Heart left ventricle (tissue), 16 donors: ENCODE measurements around the gene ZBTB46. TPM values are rescaled to one million over a fixed set of nuclear protein-coding genes. Genes with fewer than 3 reads are reported as not detected.

Source experiments
- ATAC-seq, 4 donors: fragments of 200-7000 bp; cut with Tn5 transposase; one replicate each; pipeline ENCODE4 v1.9.1; 2020 to 2022; ENCODE audit warnings: moderate library complexity in 4 of 4, mild to moderate bottlenecking in 3 of 4, moderate number of reproducible peaks in 1 of 4
- DNase-seq, 5 donors: peaks; one replicate each; pipeline ENCODE4 v3.0.0-alpha.2; 2020
- H3K27ac ChIP-seq, 12 donors: fragments of 200-600 bp; sonication (generic) in 4 of 12; one replicate each; pipeline versions ENCODE4 v1.5.0 to v1.8.0; 2016 to 2022; ENCODE audit warnings: mild to moderate bottlenecking in 2 of 12
- H3K27me3 ChIP-seq, 9 donors: fragments of 200-600 bp; sonication (generic) in 2 of 9; one replicate each; pipeline versions ENCODE4 v1.5.1 to v1.8.0; 2016 to 2022; ENCODE audit warnings: mild to moderate bottlenecking in 3 of 9
- H3K36me3 ChIP-seq, 9 donors: fragments of 200-600 bp; sonication (generic) in 2 of 9; one replicate each; pipeline versions ENCODE4 v1.5.0 to v1.8.0; 2018 to 2022; ENCODE audit warnings: mild to moderate bottlenecking in 2 of 9
- H3K4me1 ChIP-seq, 12 donors: fragments of 200-600 bp; sonication (generic) in 4 of 12; one replicate each; pipeline versions ENCODE4 v1.5.0 to v1.8.0; 2016 to 2022; ENCODE audit warnings: mild to moderate bottlenecking in 3 of 12
- H3K4me3 ChIP-seq, 12 donors: fragments of 200-600 bp; sonication (generic) in 4 of 12; one replicate each; pipeline versions ENCODE4 v1.5.0 to v1.8.0; 2017 to 2022; ENCODE audit warnings: mild to moderate bottlenecking in 9 of 12, moderate library complexity in 4 of 12
- H3K9me3 ChIP-seq, 12 donors: fragments of 200-600 bp; sonication (generic) in 4 of 12; one replicate each; pipeline versions ENCODE4 v1.5.0 to v1.8.0; 2016 to 2022; ENCODE audit warnings: mild to moderate bottlenecking in 1 of 12
- CTCF ChIP-seq, 12 donors: fragments of 200-600 bp; sonication (generic) in 4 of 12; IDR thresholded peaks; one replicate each; pipeline versions ENCODE4 v1.5.0 to v1.8.0; 2018 to 2022; ENCODE audit warnings: antibody characterized with exemption in 12 of 12, mild to moderate bottlenecking in 5 of 12
- POLR2A ChIP-seq, 2 donors: fragments of 450-650 bp; IDR thresholded peaks; one replicate each; pipeline ENCODE4 v1.6.1; 2017; ENCODE audit warnings: antibody characterized with exemption in 2 of 2, mild to moderate bottlenecking in 2 of 2, moderate library complexity in 2 of 2
- WGBS, 4 donors: extraction: QIAGEN DNeasy Blood & Tissue Kit in 2 of 4; methylation state at CpG; one replicate each; pipeline versions ENCODE4 v1.1.5 to v1.1.7; 2013 to 2018; 5-methylcytosine and 5-hydroxymethylcytosine counted together
- intact Hi-C, 10 donors: fragments of 100-400 bp; cut with DNase I; formaldehyde crosslinking; loops; one replicate each; pipeline versions ENCODE4 v1.11.1 to v1.14.2; 2022
- polyA plus RNA-seq, 2 donors: library from polyadenylated mRNA; stranded (reverse); fragments of 200-250 nt; gene quantifications; one replicate each; pipeline ENCODE4 v1.2.3, GENCODE V29; 2013
- total RNA-seq, 9 donors: library from RNA; depleted of rRNA in 2 of 9; stranded (reverse); fragments of >200 nt in 2 of 9; fragmentation: NEBNext Ultra II Directional in 3 of 9; extraction: Animal tissue kit (Norgen Biotek cat#: 25700) in 3 of 9; gene quantifications; one replicate each; pipeline versions ENCODE4 v1.1.0 to v1.2.4, GENCODE V29; 2016 to 2023
- donor health status: ischemic (EF 13 %, LVEDD 7.1; RV severe dilation, severe dysfunction).
- donor health status: healthy with polysubstance abuse.
- donor health status: DM: no; HTN: yes; CAD: no.
- donor health status: DM: no; HTN: no; CAD: no.
- donor health status: ischemic (EF 25% LVEDD 6.9; RV normal size, moderate dysfunction).
- donor health status: ischemic (EF 25% LVEDD 5.7; RV mildly dilated, moderate dysfunction).
- donor health status: healthy.
- donor health status: DM: yes; HTN: yes; CAD: no.
- donor health status: ischemic (EF 35%, LVEDD 5.7; RV mildly dilated, moderate dysfunction).
- donor health status: nonischemic (EF 11% LVEDD 7.7; RV severe dilation, severe dysfunction).
- donor health status: DM: yes; HTN: yes; CAD: no.
- donor health status: PGD.
- donor health status: ischemic (EF 29% LVEDD 5.4; RV normal size, mild dysfunction).
- donor health status: nonischemic (EF 23%, LVEDD 6.1; RV moderate dilation, normal function).

ZBTB46 gene
- total and polyA plus RNA-seq, 11 donors = 6.6 to 27.4 (median 14.3) TPM

GRCh38 chr20:63846128-63846771 lies 15.2 kb upstream of the ZBTB46 start:
- TF ChIP-seq POLR2A (IDR thresholded peaks at IDR 0.05) (no peak), CTCF (IDR thresholded peaks at IDR 0.05) (peak in 3 of 12 donors; percentile 7 to 37 (median 20))
- no peaks in the 10 kb centered on the region for H3K9me3 ChIP-seq
- peaks cover 0 to 53% (median 44%) of the 10 kb centered on the region in 12 donors for H3K4me1 ChIP-seq
- ATAC-seq (peak; percentile 79 to 87 (median 84)), DNase-seq (peak; percentile 85 to 91 (median 90))
- intact Hi-C loops = loop anchor here in 2 of 10 donors (1.0 to 2.0 kb wide), 2 partner anchors 12 to 13 kb away; no protein-coding TSS in a partner anchor
- peak overlapping the region in 11 of 12 donors; percentile 3 to 50 (median 43) for H3K4me3 ChIP-seq
- peak overlapping the region; percentile 71 to 96 (median 84) for H3K27ac ChIP-seq
- no peaks in the 10 kb centered on the region for H3K36me3 ChIP-seq
- WGBS, 4 donors = 0 to 1% (median 0%) methylated on average over 3 to 24 of the region's 24 CpGs
- H3K27me3 ChIP-seq = peaks cover 0 to 33% (median 0%) of the 10 kb centered on the region in 9 donors

- intact Hi-C loops = no loop called here
- ATAC-seq (no peak), DNase-seq (peak in 3 of 5 donors; percentile 15 to 63 (median 61))
- 48 to 69% (median 63%) methylated on average over 5 to 9 of the region's 9 CpGs for WGBS, 4 donors
- no peak overlapping the region for H3K4me3 ChIP-seq
- no peaks in the 10 kb centered on the region for H3K9me3 ChIP-seq
- no peaks in the 10 kb centered on the region for H3K36me3 ChIP-seq
- H3K4me1 ChIP-seq = peaks cover 0 to 53% (median 42%) of the 10 kb centered on the region in 12 donors
- peak in 1 of 12 donors; percentile 6 for TF ChIP-seq CTCF (IDR thresholded peaks at IDR 0.05)
- no peak for TF ChIP-seq POLR2A (IDR thresholded peaks at IDR 0.05)
- H3K27ac ChIP-seq = peak overlapping the region in 10 of 12 donors; percentile 17 to 96 (median 74)
- peaks cover 0 to 33% (median 0%) of the 10 kb centered on the region in 9 donors for H3K27me3 ChIP-seq
Measured at GRCh38 chr20:63844511-63844991, 13.5 kb upstream of the ZBTB46 start.

GRCh38 chr20:63843778-63844177 lies 12.7 kb upstream of the ZBTB46 start:
- intact Hi-C loops = no loop called here
- Histone ChIP-seq H3K36me3 (no peaks in the 10 kb centered on the region), H3K4me3 (no peak overlapping the region), H3K27ac (peak overlapping the region in 5 of 12 donors; percentile 71 to 92 (median 89)), H3K4me1 (peaks cover 0 to 53% (median 42%) of the 10 kb centered on the region in 12 donors), H3K9me3 (no peaks in the 10 kb centered on the region), H3K27me3 (peaks cover 0 to 33% (median 0%) of the 10 kb centered on the region in 9 donors)
- no peak for TF ChIP-seq CTCF (IDR thresholded peaks at IDR 0.05)
- no peak for TF ChIP-seq POLR2A (IDR thresholded peaks at IDR 0.05)
- WGBS, 4 donors = 60 to 78% (median 74%) methylated on average over 7 to 16 of the region's 16 CpGs
- DNase-seq = no peak
- ATAC-seq = no peak

GRCh38 chr20:63843222-63843621 lies 12.2 kb upstream of the ZBTB46 start:
- intact Hi-C loops = no loop called here
- no peak for ATAC-seq
- H3K4me1 ChIP-seq = peaks cover 0 to 48% (median 38%) of the 10 kb centered on the region in 12 donors
- H3K4me3 ChIP-seq = no peak overlapping the region
- TF ChIP-seq POLR2A (IDR thresholded peaks at IDR 0.05) (no peak), CTCF (IDR thresholded peaks at IDR 0.05) (no peak)
- H3K27ac ChIP-seq = no peak overlapping the region
- no peak for DNase-seq
- 93 to 95% (median 94%) methylated on average over 12 of the region's 12 CpGs for WGBS, 4 donors
- H3K9me3 ChIP-seq = no peaks in the 10 kb centered on the region
- H3K27me3 ChIP-seq = peaks cover 0 to 33% (median 0%) of the 10 kb centered on the region in 9 donors
- H3K36me3 ChIP-seq = no peaks in the 10 kb centered on the region
